GM12891 (cell line): Measurements from ENCODE around the gene AATK.

Experiments
- POLR2A ChIP-seq: IDR thresholded peaks from 2 replicates; pipeline ENCODE4 v1.6.1; 2011; ENCODE audit warnings: low read depth, low read length, control low read depth
- POLR2AphosphoS5 ChIP-seq: IDR thresholded peaks from 2 replicates; pipeline ENCODE4 v1.6.1; 2011; ENCODE audit warnings: low read depth, low read length, control low read depth
- TAF1 ChIP-seq: IDR thresholded peaks from 2 replicates; pipeline ENCODE4 v1.6.1; 2011; ENCODE audit warnings: low read depth, low read length, control low read depth

GRCh38 chr17:81142301-81143199 lies 23.5 kb downstream of the AATK start:
- TF ChIP-seq POLR2A (no peak), POLR2AphosphoS5 (no peak), TAF1 (no peak)
